Stimulated activated CD4-positive, alpha-beta T cell treated with anti-CD3 and anti-CD28 coated beads, Interleukin-4, amount 100 ng/mL, for 1 hour (primary cell): ENCODE data around the gene STK35.

Experiments used
- DNase-seq: peaks from one replicate; pipeline ENCODE4 v3.0.0-alpha.2; 2020

STK35 gene

GRCh38 chr20:2137552-2138201, 36.0 kb downstream of the STK35 start:
- DNase-seq = no peak

- no peak for DNase-seq
Observed at GRCh38 chr20:2138396-2138795, 36.8 kb downstream of the STK35 start.

- no peak for DNase-seq
Observed at GRCh38 chr20:2139250-2139649, 37.6 kb downstream of the STK35 start.

GRCh38 chr20:2139736-2140135, 38.1 kb downstream of the STK35 start:
- DNase-seq = no peak

GRCh38 chr20:2140561-2140960, 38.9 kb downstream of the STK35 start:
- no peak for DNase-seq

GRCh38 chr20:2141600-2142575, 40.3 kb downstream of the STK35 start:
- DNase-seq = no peak

- no peak for DNase-seq
Observed at GRCh38 chr20:2142649-2143048, 41.0 kb downstream of the STK35 start.

- DNase-seq = no peak
Observed at GRCh38 chr20:2143594-2143993, 42.0 kb downstream of the STK35 start.

GRCh38 chr20:2144850-2145249, 43.2 kb downstream of the STK35 start:
- DNase-seq = no peak

- no peak for DNase-seq
Observed at GRCh38 chr20:2145376-2145775, 43.7 kb downstream of the STK35 start.

- no peak for DNase-seq
Observed at GRCh38 chr20:2146080-2146867, 44.6 kb downstream of the STK35 start.

GRCh38 chr20:2149507-2149906, 47.9 kb downstream of the STK35 start:
- no peak for DNase-seq

- no peak for DNase-seq
Observed at GRCh38 chr20:2150660-2151059, 49.0 kb downstream of the STK35 start.

GRCh38 chr20:2151858-2152281, 50.2 kb downstream of the STK35 start:
- no peak for DNase-seq

GRCh38 chr20:2152317-2152716, 50.7 kb downstream of the STK35 start:
- no peak for DNase-seq

- DNase-seq = no peak
Observed at GRCh38 chr20:2153326-2153725, 51.7 kb downstream of the STK35 start.

- DNase-seq = no peak
Observed at GRCh38 chr20:2156224-2156623, 54.6 kb downstream of the STK35 start.

- no peak for DNase-seq
Observed at GRCh38 chr20:2156666-2157624, 55.3 kb downstream of the STK35 start.

- DNase-seq = no peak
Observed at GRCh38 chr20:2162125-2162822, 60.6 kb downstream of the STK35 start.

GRCh38 chr20:2162823-2163166, 61.2 kb downstream of the STK35 start:
- no peak for DNase-seq

GRCh38 chr20:2163312-2163711, 61.7 kb downstream of the STK35 start:
- DNase-seq = no peak

GRCh38 chr20:2163757-2164156, 62.1 kb downstream of the STK35 start:
- DNase-seq = no peak
